Measurements from ENCODE around the gene PAFAH1B2. TPM values are rescaled to one million over a fixed set of nuclear protein-coding genes. Genes with fewer than 3 reads are reported as not detected.

PAFAH1B2 gene
- total RNA-seq, 2 experiments from 2014 or later: 54.5 to 66.4 TPM

DNA sequence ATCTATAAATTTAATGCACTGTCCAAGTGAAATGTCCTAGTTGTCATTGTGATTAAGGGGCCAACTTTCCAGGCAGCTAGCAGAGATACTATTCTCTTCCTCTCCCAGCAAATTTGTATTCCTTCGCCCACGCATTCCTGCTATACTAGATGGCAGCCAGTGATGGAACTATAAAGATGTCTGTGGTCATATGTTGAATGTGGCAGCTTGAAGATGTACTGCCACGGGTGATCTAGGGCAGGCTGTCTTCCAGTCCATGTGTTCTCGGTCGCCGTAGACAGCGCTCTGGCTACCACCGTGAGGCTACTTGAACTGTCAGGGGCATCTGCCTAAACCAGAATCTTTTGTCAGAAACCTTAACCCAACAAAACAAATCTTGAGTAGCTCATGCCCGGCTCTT, 26.1 kb downstream of the PAFAH1B2 start:
- peaks cover 31% of the 10 kb centered on the region for H3K36me3 Mint-ChIP-seq
- DNase-seq: no peak
- H3K9me3 Mint-ChIP-seq (ENCODE audit: low read depth): no peaks in the 10 kb centered on the region
- H3K4me3 Mint-ChIP-seq: no peak overlapping the region
- CTCF ChIA-PET: interaction anchor here (0.6 to 1.5 kb wide), 4 partner anchors 8 to 60 kb away, joined by 3 to 5 read pairs (median 3); partner anchors contain the start of gene SIDT2
- ATAC-seq: no peak
- H3K4me1 Mint-ChIP-seq: peaks cover 6% of the 10 kb centered on the region
- H3K27ac Mint-ChIP-seq: no peak overlapping the region
- no peaks in the 10 kb centered on the region for H3K27me3 Mint-ChIP-seq

DNA sequence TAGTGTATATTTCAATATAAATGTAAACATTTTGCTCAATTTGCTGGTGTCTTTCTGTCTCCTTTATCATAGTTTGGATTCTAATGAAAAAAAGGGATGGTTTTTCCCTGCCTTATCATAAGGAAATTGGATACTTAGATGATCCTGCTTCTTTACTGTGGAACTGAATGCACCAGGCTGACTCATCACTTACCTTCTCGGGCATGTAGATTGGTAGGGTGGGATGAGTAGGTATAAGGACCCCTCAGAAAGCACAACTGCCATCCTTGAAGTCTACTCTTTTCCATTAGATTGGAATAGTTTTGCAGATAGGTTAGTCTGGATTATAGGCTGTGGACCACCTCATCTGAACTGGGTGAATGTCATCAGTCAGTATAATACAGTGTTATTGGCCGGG, 26.9 kb downstream of the PAFAH1B2 start:
- ATAC-seq: no peak
- H3K4me3 Mint-ChIP-seq: no peak overlapping the region
- CTCF ChIA-PET: interaction anchor here (1.5 to 3.1 kb wide), 3 partner anchors 7 to 60 kb away, joined by 3 to 13 read pairs (median 11); partner anchors contain the start of genes PCSK7 and SIDT2
- H3K27ac Mint-ChIP-seq: no peak overlapping the region
- peaks cover 25% of the 10 kb centered on the region for H3K36me3 Mint-ChIP-seq
- peaks cover 4% of the 10 kb centered on the region for H3K4me1 Mint-ChIP-seq
- H3K9me3 Mint-ChIP-seq (ENCODE audit: low read depth): no peaks in the 10 kb centered on the region
- no peaks in the 10 kb centered on the region for H3K27me3 Mint-ChIP-seq
- no peak for DNase-seq

DNA sequence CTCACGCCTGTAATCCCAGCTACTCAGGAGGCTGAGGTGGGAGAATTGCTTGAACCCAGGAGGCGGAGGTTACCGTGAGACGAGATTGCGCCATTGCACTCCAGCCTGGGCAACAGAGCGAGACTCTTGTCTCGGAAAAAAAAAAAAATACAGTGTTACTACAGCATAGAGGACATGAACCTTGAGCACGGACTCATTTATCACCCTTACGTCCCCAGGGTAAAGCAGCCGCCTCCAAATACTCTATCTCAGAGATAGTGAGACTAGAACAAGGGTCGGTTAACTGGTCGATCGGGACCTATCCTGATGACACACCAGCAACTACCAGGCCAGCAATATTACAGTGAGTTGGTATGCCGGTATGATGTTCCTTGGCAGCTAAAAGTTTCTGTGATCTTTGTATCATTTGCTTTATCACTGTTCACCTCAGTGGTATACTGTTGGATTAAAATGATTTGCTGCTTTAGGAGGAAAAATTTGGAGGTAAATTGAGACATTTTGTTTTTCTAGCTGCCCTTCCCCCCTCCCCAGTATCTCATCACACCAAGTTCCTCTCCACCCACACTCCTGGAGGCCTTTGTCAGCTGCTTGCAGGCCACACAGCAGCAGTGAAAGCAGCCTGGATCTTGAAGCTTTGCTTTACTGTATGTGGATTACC, 27.4 kb downstream of the PAFAH1B2 start:
- Mint-ChIP-seq H3K9me3 (ENCODE audit: low read depth) (no peaks in the 10 kb centered on the region), H3K27ac (no peak overlapping the region), H3K4me1 (peaks cover 4% of the 10 kb centered on the region), H3K36me3 (peaks cover 21% of the 10 kb centered on the region), H3K4me3 (no peak overlapping the region), H3K27me3 (no peaks in the 10 kb centered on the region)
- CTCF ChIA-PET: interaction anchor here (1.1 to 3.1 kb wide), 4 partner anchors 10 to 59 kb away, joined by 3 to 13 read pairs (median 8); partner anchors contain the start of gene PCSK7
- DNase-seq: no peak
- no peak for ATAC-seq

DNA sequence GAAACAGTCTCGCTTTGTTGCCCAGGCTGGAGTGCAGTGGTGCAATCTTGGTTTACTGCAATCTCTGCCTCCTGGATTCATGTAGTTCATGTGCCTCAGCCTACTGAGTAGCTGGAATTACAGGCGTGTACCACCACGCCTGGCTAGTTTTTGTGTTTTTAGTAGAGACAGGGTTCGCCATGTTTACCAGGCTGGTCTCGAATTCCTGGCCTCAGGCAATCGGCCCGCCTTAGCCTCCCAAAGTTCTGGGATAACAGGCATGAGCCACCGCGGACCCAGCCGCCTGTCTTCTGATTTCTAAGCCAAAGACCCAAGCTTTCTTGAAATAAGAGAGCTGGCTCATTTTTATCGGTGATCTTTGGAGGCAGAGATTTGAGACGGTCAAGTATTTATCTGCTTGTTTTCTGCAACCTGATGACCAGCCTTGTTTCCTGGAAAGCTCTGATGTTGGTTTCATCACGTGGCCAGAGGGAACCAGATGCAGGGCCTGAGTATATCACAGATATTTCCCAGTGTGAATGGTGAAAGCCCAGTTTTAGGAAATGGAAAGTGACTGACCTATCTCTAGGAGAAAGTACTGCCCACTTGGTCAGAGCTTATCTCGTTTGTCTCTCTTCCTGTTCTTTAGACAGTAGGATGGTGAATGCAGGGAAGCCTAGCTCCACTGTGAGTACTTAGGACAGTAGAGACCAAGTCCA, 28.8 kb downstream of the PAFAH1B2 start:
- ATAC-seq: no peak
- CTCF ChIA-PET: interaction anchor here (1.2 to 3.1 kb wide), 4 partner anchors 8 to 58 kb away, joined by 3 to 13 read pairs (median 8); partner anchors contain the start of gene PCSK7
- Mint-ChIP-seq H3K27ac (peak overlapping the region; percentile 24), H3K4me1 (peaks cover 7% of the 10 kb centered on the region), H3K27me3 (no peaks in the 10 kb centered on the region), H3K36me3 (peaks cover 16% of the 10 kb centered on the region), H3K4me3 (no peak overlapping the region), H3K9me3 (ENCODE audit: low read depth) (no peaks in the 10 kb centered on the region)
- DNase-seq: no peak

DNA sequence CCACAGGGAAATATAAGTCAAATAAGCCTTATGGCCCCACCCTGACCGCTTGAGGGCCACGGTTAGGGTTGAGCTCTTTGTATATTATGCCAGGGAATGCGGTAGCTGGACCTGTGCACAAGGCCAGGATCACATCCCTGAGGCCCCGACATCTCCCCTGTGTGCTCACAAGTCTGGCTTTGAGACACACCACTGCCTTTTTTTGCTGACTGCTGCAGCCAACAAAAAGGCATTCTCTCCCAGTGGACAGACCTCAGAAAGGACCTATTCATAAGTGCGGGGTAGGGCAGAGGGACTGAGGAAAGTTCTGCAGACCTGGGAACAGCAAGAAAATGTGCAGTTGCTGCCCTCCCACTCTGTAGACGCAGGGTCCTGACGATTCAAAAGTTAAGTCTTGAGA, 31.0 kb downstream of the PAFAH1B2 start:
- CTCF ChIA-PET: interaction anchor here (1.3 kb wide), 1 partner anchor 339 kb away, joined by 4 read pairs; no protein-coding TSS in a partner anchor
- no peak overlapping the region for H3K4me3 Mint-ChIP-seq
- H3K27ac Mint-ChIP-seq: no peak overlapping the region
- peaks cover 8% of the 10 kb centered on the region for H3K36me3 Mint-ChIP-seq
- DNase-seq: peak; percentile 36
- H3K4me1 Mint-ChIP-seq: peaks cover 22% of the 10 kb centered on the region
- H3K9me3 Mint-ChIP-seq (ENCODE audit: low read depth): no peaks in the 10 kb centered on the region
- no peaks in the 10 kb centered on the region for H3K27me3 Mint-ChIP-seq
- ATAC-seq: no peak

DNA sequence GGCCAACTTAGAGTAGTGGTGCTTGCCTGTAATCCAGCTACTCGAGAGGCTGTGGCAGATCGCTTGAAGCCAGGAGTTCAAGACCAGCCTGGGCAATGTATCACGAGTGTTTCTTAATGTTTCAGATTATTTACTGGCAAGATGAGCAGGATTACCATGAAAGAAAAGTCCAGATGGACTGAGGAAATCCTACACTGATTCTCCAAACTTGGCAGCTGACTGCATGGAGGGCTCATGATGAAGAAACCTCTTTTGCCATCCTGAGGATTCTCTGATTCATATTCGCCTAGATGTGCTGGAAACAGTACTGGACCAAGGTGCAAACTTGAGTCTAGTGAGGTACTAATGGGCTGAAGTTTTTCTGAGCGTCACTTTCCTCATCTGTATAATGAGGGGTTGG, 31.7 kb downstream of the PAFAH1B2 start:
- Mint-ChIP-seq H3K27ac (no peak overlapping the region), H3K9me3 (ENCODE audit: low read depth) (no peaks in the 10 kb centered on the region), H3K27me3 (no peaks in the 10 kb centered on the region), H3K4me1 (peaks cover 29% of the 10 kb centered on the region), H3K36me3 (peaks cover 8% of the 10 kb centered on the region), H3K4me3 (no peak overlapping the region)
- CTCF ChIA-PET: interaction anchor here (0.8 to 1.3 kb wide), 2 partner anchors 30 to 340 kb away, joined by 3 to 4 read pairs; no protein-coding TSS in a partner anchor
- ATAC-seq: no peak
- peak; percentile 33 for DNase-seq

DNA sequence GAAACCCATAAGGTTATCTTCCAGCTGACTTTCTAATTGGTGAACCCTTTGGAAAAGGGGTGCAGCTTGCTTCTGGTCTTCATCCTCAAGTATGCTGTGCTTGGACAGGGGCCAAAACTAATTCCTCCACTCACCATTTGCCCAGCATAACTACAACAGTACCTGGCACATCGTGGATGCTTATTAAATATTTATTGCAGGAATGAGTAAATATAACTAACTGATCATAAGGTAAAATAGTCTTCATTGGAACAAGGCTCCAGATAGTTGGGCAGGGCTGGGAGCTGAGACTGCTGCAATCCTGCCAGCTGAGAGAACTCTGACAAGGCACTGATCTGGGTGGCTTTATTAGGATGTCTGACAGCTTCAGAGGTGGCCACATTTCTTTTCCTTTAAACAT, 32.1 kb downstream of the PAFAH1B2 start:
- H3K4me1 Mint-ChIP-seq: peaks cover 33% of the 10 kb centered on the region
- CTCF ChIA-PET: interaction anchor here (0.8 to 1.3 kb wide), 2 partner anchors 30 to 340 kb away, joined by 3 to 4 read pairs; no protein-coding TSS in a partner anchor
- ATAC-seq: no peak
- H3K9me3 Mint-ChIP-seq (ENCODE audit: low read depth): no peaks in the 10 kb centered on the region
- no peak overlapping the region for H3K27ac Mint-ChIP-seq
- no peak overlapping the region for H3K4me3 Mint-ChIP-seq
- no peaks in the 10 kb centered on the region for H3K27me3 Mint-ChIP-seq
- peaks cover 4% of the 10 kb centered on the region for H3K36me3 Mint-ChIP-seq
- DNase-seq: no peak

DNA sequence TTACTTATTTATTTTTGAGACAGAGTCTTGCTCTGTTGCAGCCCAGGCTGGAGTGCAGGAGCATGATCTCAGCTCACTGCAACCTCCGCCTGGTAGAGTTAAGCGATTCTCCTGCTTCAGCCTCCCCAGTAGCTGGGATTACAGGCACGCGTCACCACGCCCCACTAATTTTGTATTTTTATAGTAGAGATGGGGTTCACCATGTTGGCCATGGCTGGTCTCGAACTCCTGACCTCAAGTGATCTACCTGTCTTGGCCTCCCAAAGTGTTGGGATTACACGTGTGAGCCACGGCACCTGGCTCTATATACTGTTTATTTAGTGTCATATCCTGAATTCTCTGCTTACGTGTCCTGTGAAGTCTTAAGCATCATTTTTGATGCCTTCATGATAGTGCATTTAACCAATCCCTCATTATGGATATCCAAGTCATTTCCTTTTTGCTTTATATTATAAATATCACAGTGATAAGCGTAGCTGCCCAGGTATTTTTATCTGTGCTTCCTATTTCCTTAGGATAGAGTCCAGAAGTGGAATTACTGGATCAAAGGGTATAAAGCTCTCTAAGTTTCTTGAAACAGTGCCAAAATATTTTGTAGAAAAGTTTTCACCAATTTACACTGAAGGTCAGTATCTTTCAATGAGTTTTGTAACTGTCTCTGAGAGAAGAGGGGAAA, 33.6 kb downstream of the PAFAH1B2 start:
- CTCF ChIA-PET: interaction anchor here (0.7 to 5.4 kb wide), 5 partner anchors 11 to 394 kb away, joined by 3 to 108 read pairs (median 6); partner anchors contain the start of genes APOA5, PAFAH1B2, PCSK7 and RNF214

DNA sequence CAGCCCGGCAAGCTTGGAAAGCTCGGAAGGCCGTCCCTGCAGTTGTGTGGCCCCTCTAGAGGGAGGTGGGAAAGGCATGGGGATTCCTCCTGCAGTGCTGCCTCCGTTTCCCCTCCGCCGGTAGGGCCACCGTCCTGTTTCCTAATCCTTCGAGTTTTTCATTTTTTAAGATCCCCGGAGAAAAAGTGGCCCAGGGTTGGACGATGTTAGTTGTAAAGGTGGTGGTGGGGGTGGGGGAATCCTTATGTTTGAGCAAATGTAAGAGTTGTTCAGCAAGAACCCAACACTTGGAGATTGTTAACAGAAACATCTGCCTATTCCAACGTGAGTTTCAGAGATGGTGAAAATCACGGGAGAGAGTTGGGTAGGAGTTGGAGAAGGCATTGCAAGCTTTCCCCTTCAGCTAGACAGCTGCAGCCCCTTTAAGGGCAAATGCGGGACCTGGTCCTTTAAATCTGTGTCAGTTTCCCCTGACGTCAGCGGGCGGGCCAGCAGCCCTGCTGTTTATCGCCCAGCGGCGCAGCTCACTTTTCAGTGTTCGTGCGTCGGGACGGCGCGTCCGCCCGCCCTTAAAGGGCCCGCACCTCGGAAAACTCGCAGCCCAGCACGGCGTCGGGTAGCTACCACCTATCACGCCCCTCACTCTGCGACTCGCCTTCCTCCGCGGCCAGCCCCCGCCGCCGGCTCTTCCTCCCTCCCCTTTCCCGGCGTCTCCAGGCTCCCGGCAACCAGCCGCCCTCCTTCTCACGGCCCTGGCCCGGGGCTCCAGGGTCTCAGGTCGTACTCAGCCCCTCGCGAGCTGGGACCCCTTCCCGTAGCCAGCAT, 34.3 kb downstream of the PAFAH1B2 start, which contains the start of gene SIDT2:
SIDT2 (plus strand) TSS at position 534 of the 825 bp plus-strand sequence. CDS start 521 bp downstream, outside the sequence.
- ATAC-seq: peak; percentile 96
- no peaks in the 10 kb centered on the region for H3K27me3 Mint-ChIP-seq

More for the DNA sequence above, 33.6 kb downstream of the PAFAH1B2 start:
- Mint-ChIP-seq H3K9me3 (ENCODE audit: low read depth) (no peaks in the 10 kb centered on the region), H3K4me1 (peaks cover 34% of the 10 kb centered on the region), H3K27me3 (no peaks in the 10 kb centered on the region), H3K36me3 (no peaks in the 10 kb centered on the region), H3K4me3 (peak overlapping the region; percentile 90), H3K27ac (peak overlapping the region; percentile 85)
- DNase-seq (peak; percentile 34), ATAC-seq (no peak)

DNA sequence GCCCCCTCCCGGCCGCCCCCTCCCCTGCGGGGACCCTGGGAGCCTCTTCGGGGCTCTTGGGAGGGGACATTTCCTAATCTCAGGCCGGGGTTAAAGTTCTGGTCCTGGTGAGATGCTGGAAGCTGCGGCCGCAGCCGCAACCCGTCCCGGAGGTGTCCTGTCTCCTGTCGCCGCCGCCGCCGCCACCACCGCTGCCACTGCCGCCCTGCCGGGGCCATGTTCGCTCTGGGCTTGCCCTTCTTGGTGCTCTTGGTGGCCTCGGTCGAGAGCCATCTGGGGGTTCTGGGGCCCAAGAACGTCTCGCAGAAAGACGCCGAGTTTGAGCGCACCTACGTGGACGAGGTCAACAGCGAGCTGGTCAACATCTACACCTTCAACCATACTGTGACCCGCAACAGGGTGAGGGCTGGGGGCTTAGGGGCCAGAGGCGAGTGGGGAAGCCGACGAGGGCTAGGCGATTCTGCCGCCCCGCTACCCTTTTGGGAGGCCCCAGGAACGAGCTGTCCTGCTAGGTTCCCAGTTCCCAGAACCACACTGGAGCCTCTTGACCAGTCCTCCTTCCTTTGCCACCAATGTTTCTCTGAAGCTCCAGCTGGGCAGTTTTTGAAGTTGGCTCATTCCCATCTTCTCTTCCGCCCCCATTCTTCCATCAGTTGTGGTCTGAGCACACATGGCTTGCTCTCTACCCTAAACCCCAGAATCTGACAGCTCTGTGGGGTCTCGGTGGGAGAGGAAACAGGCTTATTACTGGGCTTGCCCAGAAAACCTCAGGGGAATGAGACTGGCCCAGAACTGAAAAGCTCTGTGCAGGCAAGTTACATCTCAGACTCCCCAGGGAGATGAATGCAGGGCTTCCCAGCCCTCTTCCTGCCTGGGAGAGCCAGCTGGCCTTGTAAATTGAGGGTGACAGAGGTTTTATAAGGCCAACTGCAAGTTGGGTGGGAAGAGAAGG, 35.2 kb downstream of the PAFAH1B2 start:
- H3K36me3 Mint-ChIP-seq: no peaks in the 10 kb centered on the region
- peak; percentile 53 for ATAC-seq
- no peaks in the 10 kb centered on the region for H3K9me3 Mint-ChIP-seq (ENCODE audit: low read depth)
- CTCF ChIA-PET: interaction anchor here (0.7 to 5.4 kb wide), 15 partner anchors 12 to 447 kb away, joined by 3 to 108 read pairs (median 4); partner anchors contain the start of genes APOA5, PAFAH1B2, PCSK7 and RNF214
- H3K27me3 Mint-ChIP-seq: no peaks in the 10 kb centered on the region
- peak overlapping the region; percentile 90 for H3K4me3 Mint-ChIP-seq
- peak; percentile 71 for DNase-seq
- peak overlapping the region; percentile 82 for H3K27ac Mint-ChIP-seq
- peaks cover 30% of the 10 kb centered on the region for H3K4me1 Mint-ChIP-seq

More for the DNA sequence above, 34.3 kb downstream of the PAFAH1B2 start, which contains the start of gene SIDT2:
- peaks cover 33% of the 10 kb centered on the region for H3K4me1 Mint-ChIP-seq
- H3K9me3 Mint-ChIP-seq (ENCODE audit: low read depth): no peaks in the 10 kb centered on the region
- CTCF ChIA-PET: interaction anchor here (0.7 to 5.4 kb wide), 8 partner anchors 8 to 395 kb away, joined by 3 to 108 read pairs (median 4); partner anchors contain the start of genes APOA5, PAFAH1B2, PCSK7 and RNF214
- DNase-seq: peak; percentile 95
- H3K27ac Mint-ChIP-seq: peak within 1 kb of the TSS; percentile 85
- no peaks in the 10 kb centered on the region for H3K36me3 Mint-ChIP-seq
- H3K4me3 Mint-ChIP-seq: peak within 1 kb of the TSS; percentile 90

DNA sequence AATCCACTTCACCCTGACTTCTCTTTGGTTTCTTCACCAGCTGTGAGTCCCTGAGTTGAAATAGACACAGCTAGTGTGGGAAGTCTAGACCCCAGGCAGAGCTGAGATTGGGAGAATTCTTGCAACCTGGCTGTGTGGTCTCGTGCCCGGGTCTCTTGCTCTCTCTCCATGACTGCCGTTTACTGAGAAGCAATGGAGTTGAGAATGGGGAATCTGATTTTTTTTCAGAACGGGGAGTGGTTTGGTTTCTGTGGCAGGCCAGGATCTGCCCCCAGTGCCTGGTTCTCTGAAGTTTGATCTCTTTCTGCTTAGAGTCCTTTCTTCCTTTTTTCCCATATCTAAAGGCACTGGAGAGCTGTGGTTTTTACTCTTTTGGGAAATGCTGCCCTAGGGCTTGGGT, 35.9 kb downstream of the PAFAH1B2 start:
- peak; percentile 38 for DNase-seq
- CTCF ChIA-PET: interaction anchor here (0.7 to 5.4 kb wide), 13 partner anchors 8 to 447 kb away, joined by 3 to 108 read pairs (median 4); partner anchors contain the start of genes PAFAH1B2, PCSK7 and RNF214
- peak overlapping the region; percentile 82 for H3K27ac Mint-ChIP-seq

More for the DNA sequence above, 35.9 kb downstream of the PAFAH1B2 start:
- Mint-ChIP-seq H3K4me1 (peaks cover 30% of the 10 kb centered on the region), H3K36me3 (no peaks in the 10 kb centered on the region), H3K27me3 (no peaks in the 10 kb centered on the region), H3K4me3 (peak overlapping the region; percentile 90), H3K9me3 (ENCODE audit: low read depth) (no peaks in the 10 kb centered on the region)
- ATAC-seq: no peak

All from activated CD8-positive, alpha-beta memory T cell treated with anti-CD3 and anti-CD28 coated beads, Interleukin-2, amount 10 ng/mL, durations not matched to agents 7 days and 5 days (primary cell).